LHCN-M2 (cell line): Measurements from ENCODE around the gene FNIP1. TPM values are rescaled to one million over a fixed set of nuclear protein-coding genes. Genes with fewer than 3 reads are reported as not detected.
"Not testable (repeated sequence)": the region's sequence is repeated elsewhere in the genome, so short reads cannot be mapped to it uniquely, and the experiment has no call there.

Experiments used
- DNase-seq: peaks from one replicate; pipeline ENCODE4 v3.0.0-alpha.2; 2012; ENCODE audit warnings: low read depth
- total RNA-seq: library from RNA; depleted of rRNA; stranded (reverse); fragments of >200 nt; gene quantifications from 2 replicates; pipeline ENCODE4 v1.2.3, GENCODE V29; 2014

FNIP1 gene
- total RNA-seq, 1 experiment from 2014 or later: 55.4 TPM

- no peak for DNase-seq
Measured at GRCh38 chr5:131751506-131751905, 45.3 kb downstream of the FNIP1 start.

- no peak for DNase-seq
Measured at GRCh38 chr5:131749723-131750470, 46.9 kb downstream of the FNIP1 start.

GRCh38 chr5:131749138-131749537, 47.7 kb downstream of the FNIP1 start:
- DNase-seq: peak; percentile 66

GRCh38 chr5:131747180-131748105, 49.4 kb downstream of the FNIP1 start:
- DNase-seq: peak; percentile 26

GRCh38 chr5:131746423-131746822, 50.4 kb downstream of the FNIP1 start:
- no peak for DNase-seq

- no peak for DNase-seq
Measured at GRCh38 chr5:131745703-131746102, 51.1 kb downstream of the FNIP1 start.

GRCh38 chr5:131745155-131745554, 51.7 kb downstream of the FNIP1 start:
- DNase-seq: no peak

- no peak for DNase-seq
Measured at GRCh38 chr5:131740477-131740876, 56.3 kb downstream of the FNIP1 start.

GRCh38 chr5:131735393-131735792, 61.4 kb downstream of the FNIP1 start:
- no peak for DNase-seq

- DNase-seq: not testable (repeated sequence)
Measured at GRCh38 chr5:131734939-131735338, 61.9 kb downstream of the FNIP1 start.

GRCh38 chr5:131729292-131729691, 67.5 kb downstream of the FNIP1 start:
- DNase-seq: not testable (repeated sequence)

GRCh38 chr5:131724089-131724488, 72.7 kb downstream of the FNIP1 start:
- not testable (repeated sequence) for DNase-seq

- DNase-seq: peak; percentile 32
Measured at GRCh38 chr5:131720714-131721113, 76.1 kb downstream of the FNIP1 start.

GRCh38 chr5:131719564-131719963, 77.3 kb downstream of the FNIP1 start:
- DNase-seq: no peak

GRCh38 chr5:131718487-131719014, 78.3 kb downstream of the FNIP1 start:
- DNase-seq: no peak

- not testable (repeated sequence) for DNase-seq
Measured at GRCh38 chr5:131717164-131717563, 79.7 kb downstream of the FNIP1 start.

- no peak for DNase-seq
Measured at GRCh38 chr5:131716650-131717049, 80.2 kb downstream of the FNIP1 start.

- DNase-seq: no peak
Measured at GRCh38 chr5:131710391-131710790, 86.4 kb downstream of the FNIP1 start.

GRCh38 chr5:131709043-131709442, 87.8 kb downstream of the FNIP1 start:
- DNase-seq: no peak

- DNase-seq: no peak
Measured at GRCh38 chr5:131706281-131706680, 90.5 kb downstream of the FNIP1 start.

GRCh38 chr5:131694926-131695325, 101.9 kb downstream of the FNIP1 start:
- DNase-seq: no peak

- no peak for DNase-seq
Measured at GRCh38 chr5:131693894-131694293, 102.9 kb downstream of the FNIP1 start.
